Uterus (tissue), 2 donors: ENCODE data around the gene USP31.

Experiments
- CTCF ChIP-seq, 4 experiments: fragments of 200-600 bp in 2 of 4; fragments of 450-650 bp in 2 of 4; sonication (generic) in 2 of 4; IDR thresholded peaks; one replicate each; pipeline ENCODE4 v1.5.1; 2016 to 2019; ENCODE audit warnings: antibody characterized with exemption in 4 of 4, mild to moderate bottlenecking in 2 of 4, moderate library complexity in 1 of 4
- POLR2A ChIP-seq, 2 donors: fragments of 450-650 bp; IDR thresholded peaks; one replicate each; pipeline ENCODE4 v1.6.1; 2016; ENCODE audit warnings: antibody characterized with exemption in 2 of 2, mild to moderate bottlenecking in 1 of 2, moderate library complexity in 1 of 2

- TF ChIP-seq CTCF (IDR thresholded peaks at IDR 0.05) = no peak
- TF ChIP-seq POLR2A (IDR thresholded peaks at IDR 0.05) = no peak
Observed at GRCh38 chr16:23141959-23142740, 7.1 kb downstream of the USP31 start.
